HG03457 (cell line): ENCODE measurements around the gene CACNA2D4.

Experiments used
- ATAC-seq: cut with Tn5 transposase; IDR thresholded peaks from one replicate; pipeline ENCODE4 v1.9.1; 2021; ENCODE audit warnings: moderate number of reproducible peaks; ENCODE audit not compliant: unreplicated experiment

Gene CACNA2D4

DNA sequence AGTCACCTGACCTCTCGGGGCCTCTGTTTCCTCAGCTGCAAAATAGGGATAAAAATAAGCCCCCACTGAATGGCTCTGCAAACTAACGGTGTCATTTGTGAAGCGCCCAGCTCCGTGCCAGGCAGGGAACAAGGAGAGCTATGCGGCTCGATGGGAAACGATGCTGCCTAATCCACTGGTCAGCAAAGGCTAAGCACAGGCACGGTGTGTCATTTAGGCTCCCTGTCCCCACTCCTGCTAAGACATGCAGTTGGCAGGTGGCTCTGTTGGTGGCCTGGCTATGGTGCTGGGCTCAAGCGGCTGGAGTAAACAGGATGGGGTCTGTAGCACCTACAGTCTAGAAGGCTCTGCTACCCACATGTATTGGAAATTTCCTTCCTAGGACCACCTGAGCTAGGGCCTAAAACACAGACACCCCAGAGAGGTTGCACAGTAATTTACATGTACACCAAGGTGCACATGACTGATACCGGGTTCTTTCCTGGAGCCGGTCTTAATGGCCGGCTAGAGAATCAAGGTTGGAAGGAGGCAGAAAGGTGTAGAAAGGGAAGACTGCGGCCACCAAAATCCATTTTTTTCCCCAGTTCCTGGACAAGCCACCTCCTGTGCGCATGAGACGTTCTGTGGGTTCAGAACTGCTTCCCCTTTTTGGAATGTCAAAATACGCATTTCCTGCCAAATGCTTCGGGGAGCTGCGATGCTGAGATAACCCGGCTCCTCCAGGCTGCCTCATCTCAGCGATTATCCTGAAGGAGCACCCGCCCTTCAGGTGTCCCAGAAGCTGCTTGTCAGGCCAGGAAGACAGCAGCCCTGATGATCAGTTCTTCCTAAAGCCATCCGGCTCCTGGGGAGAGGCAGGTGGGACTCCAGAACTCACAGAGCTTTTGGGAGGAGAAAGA lies 1.0 kb downstream of the CACNA2D4 start:
- no peak for ATAC-seq

DNA sequence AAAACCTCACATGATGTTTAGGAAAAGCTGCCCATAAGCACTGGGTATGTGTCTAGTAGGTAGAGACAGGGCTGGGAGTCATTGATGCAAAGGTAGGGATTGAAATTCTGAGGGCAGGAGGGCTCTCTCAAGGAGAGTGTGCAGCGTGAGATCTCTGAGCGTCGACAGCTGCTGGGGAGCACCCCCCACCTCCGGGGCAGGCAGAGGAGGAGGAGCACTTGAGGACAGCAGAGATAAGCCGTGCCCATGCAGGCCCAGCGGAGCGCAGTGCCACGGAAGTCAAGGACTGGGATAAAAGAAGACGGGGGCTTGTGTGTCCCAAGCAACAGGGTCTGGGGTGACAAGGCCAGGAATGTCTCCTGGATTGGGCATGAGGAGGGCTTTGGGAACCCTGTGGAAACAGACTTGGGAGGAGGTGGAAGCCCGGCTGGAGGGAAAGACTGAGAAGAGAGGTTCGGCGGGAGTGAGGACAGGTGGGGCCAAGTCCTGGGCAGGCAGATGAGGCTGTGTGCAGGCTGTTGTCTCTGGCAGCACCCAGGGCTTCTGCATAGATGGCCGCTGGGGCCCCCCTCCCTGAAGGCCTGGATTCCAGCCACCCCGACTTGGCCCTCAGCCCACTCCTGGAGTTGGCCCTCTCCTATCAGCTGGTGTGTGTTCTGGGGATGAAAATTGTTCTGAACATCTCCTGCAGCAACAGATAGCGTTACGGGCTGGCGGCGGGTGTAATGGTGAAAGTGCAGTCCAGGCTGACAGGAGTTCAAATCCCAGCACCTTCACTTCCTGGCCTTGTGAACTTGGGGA lies 1.9 kb downstream of the CACNA2D4 start:
- no peak for ATAC-seq

DNA sequence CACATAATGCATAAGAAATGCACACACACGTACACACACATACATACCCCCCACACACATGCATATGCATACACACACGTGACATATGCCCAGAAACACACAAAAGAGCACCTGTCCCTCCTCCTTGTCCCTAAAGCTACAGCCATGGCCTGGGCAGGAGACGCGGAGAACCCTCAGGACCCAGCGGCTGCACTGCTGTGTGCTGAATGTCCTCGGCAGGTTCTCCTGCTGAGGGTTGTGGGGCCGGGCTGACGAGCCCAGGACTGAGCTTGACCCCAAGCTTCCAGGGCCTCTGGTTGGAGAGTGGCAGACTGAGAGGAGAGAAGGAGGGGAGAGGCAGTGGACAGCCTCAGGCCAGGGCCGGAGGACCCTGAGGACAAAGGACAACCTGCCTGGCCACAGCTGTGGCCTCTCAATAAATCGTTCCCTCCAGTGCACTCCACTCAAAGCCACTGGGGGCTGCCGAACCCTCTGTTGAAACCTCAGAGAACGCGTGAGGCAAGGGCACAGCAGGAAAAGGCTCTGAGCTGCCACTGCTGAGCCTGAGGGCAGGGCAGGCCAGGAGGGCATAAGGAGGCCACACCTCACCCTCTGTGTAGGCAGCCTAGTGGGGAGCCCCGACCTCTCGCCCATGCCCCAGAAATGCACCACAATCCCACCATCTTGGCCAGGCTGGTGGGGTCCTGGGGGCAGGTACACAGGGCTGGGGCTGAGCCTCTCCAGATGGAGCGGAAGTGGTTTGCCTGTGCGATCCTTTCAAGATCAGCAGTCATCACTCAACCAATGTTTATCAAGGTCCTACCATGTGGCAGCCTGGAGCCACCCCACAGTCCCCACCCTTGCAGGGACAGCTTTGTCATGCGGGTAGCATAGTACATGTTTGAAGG lies 3.1 kb downstream of the CACNA2D4 start:
- ATAC-seq, result no peak

DNA sequence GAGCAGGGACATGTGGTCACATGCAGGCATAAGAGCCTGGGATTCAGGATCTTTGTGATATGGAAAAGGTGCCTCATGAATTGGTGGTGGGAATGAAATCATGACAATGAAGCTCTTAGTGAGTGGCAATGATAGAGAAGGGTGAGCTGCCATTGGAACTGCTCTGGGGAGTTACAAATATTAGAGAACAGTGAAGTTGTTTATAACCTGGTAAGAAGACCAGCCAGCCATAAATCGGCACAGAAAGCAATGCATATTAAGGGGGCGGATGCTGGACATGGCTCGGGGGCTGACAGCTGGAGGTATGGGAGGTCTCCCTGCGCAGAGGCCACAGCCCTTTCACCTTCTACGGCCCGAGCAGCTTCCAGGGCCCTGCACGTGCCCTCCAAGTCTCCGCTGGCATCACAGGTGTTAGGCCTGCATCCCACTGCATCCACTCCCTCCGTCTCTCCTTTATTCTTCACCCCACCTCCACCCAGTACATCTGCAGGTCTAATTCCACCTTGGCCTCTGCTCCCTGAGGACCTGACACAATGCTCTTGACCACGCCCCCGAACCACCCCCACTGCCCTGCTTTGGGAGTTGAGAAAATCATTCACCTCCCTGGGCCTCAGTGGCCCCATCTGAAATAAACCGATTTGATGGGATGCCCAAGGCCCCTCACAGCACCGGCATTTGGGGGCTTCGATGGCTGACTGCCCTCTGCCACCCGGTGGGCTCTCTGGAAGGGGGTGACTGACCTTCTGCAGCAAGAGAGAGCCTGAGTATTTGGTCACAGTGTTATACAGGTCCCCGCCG lies 4.1 kb downstream of the CACNA2D4 start:
- no peak for ATAC-seq

DNA sequence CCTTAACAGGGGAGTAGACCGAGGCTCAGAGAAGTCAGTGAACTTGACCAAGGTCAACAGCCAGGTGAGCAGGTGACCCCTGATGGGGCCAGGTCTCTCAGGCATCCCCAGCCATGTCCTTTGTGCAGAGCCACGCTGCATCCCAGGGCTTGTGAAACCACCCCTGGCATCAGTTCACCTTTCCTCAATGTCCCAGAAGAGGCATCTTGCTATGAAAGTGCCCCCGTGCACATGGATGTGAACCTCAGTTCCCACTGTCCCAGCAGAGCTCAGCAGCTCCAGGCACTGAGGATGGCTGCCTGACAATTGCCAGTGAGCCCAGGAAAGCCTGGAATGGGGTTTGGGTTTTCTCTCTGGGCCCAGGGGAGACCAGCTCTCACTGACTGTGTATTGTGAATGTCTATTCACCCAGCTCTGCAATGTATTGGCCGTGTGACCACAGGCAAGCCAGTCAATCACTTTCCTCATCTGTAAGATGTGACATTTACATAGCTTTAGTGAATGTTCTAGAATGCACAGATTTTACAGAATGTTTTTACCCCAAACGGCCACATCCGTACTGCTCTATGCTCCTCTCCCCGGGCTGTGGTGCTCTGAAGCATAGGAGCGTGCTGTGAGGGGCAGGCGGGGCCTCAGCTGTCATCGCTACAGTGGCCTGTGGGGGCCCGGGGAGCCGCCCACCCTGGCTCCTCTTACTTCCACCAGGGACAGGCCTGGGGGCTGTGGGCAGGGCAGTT lies 4.9 kb downstream of the CACNA2D4 start:
- ATAC-seq, result no peak

DNA sequence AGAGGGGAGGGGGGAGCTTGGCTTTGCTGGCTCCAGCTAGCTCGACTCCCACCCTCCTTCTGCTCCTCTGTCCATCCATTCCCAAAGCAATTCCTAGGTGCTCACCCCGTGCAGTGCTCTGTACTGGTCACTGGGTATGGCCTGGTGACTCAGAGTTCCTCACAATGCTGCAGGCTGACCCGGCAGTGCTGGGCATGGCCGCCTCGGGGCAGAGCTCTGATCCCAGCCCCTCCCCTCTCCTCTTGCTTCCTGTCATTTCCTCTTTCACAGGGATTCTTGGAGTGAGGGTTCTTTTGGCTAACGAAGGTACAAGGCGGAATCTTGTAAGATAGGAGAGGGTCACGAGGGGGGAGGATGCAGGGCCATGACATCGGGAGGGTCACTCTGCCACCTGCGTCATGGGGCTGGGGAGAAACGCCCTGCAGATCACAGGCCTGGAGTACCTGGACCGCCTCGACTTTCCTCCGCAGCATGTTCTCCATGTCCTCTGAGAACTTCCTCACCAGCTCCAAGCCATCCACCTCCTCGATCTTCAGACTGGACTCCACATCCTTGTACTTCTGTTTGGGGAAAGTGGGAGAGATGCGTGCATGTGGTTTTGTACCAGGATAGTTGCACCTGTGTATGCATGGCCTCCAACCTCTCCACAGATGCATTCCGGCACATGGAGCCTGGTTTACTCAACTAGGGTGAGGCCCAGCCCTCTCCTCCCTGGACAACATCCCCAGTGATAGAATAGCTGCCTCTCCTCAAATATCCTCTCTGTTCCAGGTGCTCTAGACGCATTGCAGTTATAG lies 5.7 kb downstream of the CACNA2D4 start:
- no peak for ATAC-seq

DNA sequence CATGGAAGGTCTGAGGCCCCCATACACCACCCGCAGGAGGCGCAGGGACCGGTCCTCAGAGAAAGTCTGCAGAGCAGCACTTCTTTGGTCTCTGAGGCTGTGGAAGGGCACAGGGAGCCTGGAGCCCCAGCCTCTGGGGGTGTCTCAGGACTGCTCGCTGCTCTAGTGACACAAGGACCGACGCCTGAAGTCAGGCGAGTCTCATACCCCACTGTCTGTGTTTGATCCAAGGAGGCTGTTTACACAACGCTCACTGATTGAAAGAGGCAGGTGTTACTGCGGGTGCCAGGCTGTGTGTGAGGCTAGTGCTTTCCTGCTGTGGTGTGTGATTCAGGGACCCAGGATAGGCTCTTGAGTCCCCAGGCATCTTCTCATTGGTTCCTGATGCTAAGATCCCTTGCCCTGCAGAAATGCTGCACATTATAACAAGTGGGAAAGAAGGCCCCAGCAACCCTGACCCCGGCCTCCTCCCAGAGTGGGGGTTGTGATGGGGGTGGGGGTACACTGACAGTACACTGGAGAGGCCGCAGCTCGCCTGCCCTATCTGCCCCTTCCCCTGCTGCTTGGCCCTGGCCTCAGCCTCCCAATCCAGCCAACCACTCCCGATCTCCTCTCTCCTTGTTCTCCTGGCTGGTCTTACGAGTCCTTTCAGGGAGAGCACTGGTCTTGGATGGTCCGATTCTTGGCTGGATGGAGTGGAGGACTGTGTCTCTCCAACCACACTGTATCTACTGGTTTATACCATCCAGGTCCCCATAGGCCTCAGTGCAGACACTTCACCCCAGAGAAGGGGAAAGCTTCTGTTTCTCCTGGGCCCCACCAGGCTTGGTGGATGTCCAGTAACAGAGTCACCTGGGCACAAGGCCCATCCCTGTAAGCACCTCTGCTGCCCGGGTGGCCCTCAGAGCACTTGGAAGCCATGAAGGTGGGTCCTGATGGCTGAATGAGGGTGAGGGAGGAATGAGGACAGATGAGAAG lies 6.6 kb downstream of the CACNA2D4 start:
- ATAC-seq, result no peak

DNA sequence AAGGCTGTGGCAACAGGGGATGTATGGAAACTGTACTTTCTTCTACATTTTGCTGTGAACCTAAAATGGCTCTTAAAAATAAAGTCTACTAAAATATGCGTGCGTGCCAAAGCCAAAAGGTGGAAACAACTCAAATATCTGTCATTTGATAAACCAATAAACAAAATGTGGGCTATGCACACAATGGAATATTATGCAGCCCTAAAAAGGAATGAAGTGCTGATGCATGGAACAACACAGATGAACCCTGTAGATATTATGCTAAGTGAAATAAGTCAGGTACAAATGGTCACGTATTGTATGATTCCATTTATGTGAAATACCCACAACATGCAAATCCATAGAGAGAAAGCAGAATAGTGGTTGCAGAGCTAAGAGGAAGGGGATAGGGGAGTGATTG lies 8.0 kb downstream of the CACNA2D4 start:
- no peak for ATAC-seq

DNA sequence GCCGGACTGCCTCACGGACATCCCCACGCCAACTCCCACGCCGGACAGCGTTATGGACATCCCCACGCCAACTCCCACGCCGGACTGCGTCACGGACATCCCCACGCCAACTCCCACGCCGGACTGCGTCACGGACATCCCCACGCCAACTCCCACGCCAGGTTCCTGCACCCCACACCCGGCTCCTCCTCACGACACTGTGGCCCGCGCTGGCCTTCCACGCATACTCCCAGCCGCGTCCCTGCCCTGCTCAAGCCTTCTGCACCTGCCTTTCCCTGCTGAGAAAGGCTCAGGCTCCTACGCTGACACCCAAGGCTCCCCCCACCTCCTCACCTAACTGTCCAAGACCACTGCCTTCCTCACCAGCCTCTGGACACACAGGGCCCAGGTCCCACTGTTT lies 9.7 kb downstream of the CACNA2D4 start:
- no peak for ATAC-seq

DNA sequence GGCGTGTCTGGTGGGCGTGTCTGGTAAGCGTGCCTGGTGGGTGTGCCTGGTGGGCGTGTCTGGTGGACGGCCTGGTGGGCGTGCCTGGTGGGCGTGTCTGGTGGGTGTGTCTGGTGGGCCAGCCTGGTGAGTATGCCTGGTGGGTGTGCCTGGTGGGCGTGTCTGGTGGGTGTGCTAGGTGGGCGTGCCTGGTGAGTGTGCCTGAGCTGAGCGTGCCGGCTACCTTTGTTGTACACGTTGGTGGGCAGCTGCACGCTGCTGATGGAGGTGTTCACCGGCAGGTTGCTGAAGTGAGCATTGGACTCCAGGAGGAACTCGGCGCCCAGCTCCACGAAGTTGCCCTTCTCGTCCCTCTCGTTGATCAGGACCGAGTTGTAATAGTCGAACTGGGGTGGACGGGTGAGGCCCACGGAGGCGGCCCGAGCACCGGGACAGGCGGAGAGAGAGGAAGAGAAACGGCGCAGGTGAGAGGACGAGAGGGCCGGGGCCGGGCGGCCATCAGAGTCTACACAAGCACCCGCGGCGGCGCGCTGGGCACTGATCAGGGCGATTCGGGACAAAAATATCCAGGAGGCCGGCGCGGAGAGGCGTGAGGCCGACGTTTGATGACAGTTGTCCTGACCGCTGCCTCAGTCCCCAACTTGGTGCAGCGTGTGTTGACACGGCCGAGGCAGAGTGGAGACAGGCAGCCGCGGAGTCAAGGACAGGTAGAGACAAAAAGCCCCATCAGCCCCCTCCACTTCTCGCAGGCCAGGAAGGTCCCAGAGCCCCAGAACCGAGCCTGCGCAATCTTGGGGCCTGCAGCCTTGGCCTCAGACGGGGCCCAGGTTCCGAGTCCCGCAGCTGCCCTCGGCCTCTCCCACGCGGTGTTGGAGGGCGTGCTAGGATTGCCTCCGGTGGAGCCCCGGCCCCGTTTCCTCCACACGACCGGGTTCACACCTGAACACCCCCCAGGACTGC lies 10.5 kb downstream of the CACNA2D4 start:
- ATAC-seq, result no peak

DNA sequence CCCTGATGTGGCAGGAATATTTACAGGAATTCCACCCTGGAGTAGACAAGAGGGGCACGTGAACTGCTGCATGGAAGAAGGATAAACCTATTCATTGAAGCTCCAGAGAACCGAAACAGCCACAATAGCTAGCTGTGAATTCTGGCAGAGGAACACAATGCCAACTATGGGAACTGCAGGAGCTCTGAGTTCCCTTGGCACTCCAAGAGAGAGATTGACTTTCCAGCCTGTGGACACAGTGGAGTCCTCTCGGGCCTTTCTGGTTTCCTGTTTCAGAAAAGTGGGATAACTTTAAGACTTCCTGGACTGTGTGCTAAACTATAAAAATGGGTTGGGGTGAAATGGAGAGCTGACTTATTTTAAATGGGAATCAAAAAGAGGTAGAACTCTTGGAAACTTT lies 11.9 kb downstream of the CACNA2D4 start:
- ATAC-seq, result no peak

DNA sequence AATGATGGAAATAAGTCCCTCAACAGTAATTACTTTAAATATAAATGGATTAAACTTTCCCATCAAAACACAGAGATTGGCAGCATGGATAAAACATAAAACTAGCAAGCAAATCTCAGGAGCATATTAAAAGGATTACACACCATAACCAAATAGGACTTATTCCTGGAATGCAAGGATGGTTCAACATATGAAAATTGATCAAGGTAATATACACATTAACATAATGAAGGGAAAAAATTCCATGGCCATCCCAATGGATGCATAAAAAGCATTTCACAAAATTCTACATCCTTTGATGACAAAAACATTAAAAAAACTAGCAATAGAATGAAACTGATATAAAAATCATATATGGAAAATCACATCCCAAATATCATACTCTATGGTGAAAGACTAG lies 13.6 kb downstream of the CACNA2D4 start:
- ATAC-seq, result no peak

DNA sequence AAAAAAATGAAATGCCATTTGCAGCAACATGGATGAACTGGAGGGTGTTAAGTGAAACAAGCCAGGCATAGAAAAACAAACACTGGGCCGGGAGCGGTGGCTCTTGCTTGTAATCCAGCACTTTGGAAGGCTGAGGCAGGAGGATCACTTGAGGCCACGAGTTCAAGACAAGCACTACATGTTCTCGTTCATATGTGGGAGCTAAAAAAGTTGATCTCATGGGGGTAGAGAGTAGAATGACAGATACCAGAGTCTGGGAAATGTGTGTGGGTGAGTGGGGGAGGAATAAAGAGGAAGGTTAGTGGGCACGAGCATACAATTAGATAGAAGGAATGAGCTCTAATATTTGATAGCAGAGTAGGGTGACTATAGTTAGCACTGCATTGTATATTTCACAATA lies 21.5 kb downstream of the CACNA2D4 start:
- ATAC-seq, result no peak

DNA sequence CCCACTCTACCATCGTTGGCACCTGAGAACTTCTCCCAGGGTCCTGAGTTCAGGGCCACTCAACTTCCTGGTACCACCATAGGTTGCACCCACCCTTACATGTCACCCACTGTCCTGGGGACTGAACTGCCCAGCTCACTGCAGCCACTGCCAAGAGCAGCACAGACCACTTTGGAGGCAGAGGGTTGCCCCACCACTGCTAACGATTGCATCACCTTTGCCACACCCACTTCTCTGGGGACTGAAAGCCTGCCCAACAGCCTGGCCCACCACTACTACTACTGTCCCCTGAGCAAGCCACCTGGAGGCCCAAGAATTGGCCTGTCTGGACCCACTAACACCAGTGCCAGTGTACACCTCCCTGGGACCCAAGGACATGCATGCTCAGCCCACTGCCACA lies 27.6 kb downstream of the CACNA2D4 start:
- ATAC-seq, result no peak

DNA sequence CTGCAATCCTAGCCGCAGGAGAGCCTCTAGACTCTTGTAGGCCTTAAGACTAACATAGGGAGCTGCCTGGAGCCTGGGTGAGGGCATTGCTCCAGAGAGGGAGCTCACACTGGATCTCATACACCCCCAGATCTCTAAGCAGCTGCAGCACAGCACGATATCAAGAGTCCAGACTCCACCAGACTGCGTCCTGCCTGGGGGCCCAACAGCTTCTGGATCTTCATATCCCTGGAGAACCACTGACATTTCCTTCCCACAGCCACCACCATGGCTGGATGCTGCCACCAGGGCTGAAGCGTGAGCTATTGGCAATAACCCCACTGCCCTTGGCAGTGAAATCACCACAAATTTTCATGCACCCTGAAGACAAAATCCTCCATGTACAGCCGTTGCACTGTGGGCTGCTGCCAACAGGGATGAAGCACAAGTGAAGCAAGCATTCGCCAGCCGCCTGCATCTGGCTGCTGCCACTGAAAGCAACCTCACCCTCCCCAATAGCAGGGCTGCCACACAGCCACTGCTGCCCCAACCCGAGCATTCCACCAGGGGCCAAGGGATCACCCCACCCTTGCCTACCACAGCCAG lies 28.2 kb downstream of the CACNA2D4 start:
- ATAC-seq, result no peak

DNA sequence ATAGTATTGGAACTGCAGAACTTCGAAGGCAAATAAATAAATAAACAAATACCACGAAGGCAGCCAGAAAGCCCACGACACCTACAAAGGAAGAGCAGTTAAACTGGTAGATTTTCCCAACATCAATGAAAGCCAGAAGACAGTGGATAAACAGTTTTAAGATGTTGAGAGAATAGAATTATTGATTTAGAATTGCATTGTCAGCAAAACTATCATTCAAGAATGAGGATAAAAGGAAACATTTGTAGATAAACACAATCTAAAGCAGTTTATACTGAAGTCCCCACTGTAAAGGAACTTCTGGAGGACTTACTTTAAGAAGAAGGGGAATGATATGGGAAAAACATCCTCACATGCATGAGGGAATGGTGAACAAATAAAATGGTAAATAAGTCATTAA lies 29.5 kb downstream of the CACNA2D4 start:
- no peak for ATAC-seq
